SU-DHL-6 (cell line): ENCODE measurements around the gene ABCG1.
A peak's percentile ranks its signal among the peaks of the same experiment; 100 is the strongest.

Experiments
- H2AFZ ChIP-seq: fragments of 200-600 bp; sonication (generic); 2 replicates; pipeline ENCODE4 v1.6.1; 2014; ENCODE audit warnings: low read depth, mild to moderate bottlenecking, moderate library complexity, mixed read lengths, antibody characterized with exemption, low read length; ENCODE audit not compliant: severe bottlenecking
- H3F3A ChIP-seq: fragments of 200-600 bp; shearing (Covaris generic); 2 replicates; pipeline ENCODE4 v1.6.0; 2016; ENCODE audit warnings: antibody characterized with exemption, mild to moderate bottlenecking; ENCODE audit not compliant: insufficient read depth
- H3K27ac ChIP-seq: fragments of 200-600 bp; sonication (generic); 2 replicates; pipeline ENCODE4 v1.5.1; 2016; ENCODE audit warnings: low read depth, mild to moderate bottlenecking, low read length, moderate library complexity, mixed read lengths
- H3K27me3 ChIP-seq: fragments of 200-600 bp; sonication (generic), shearing (Covaris generic); 2 replicates; pipeline ENCODE4 v1.6.0; 2014; ENCODE audit warnings: mild to moderate bottlenecking, low read length
- H3K36me3 ChIP-seq: fragments of 200-600 bp; sonication (generic); 2 replicates; pipeline ENCODE4 v1.6.1; 2014; ENCODE audit warnings: mild to moderate bottlenecking, low read length, mixed read lengths
- H3K4me2 ChIP-seq: fragments of 300-600, 200-600 bp; shearing (Covaris generic), sonication (generic); 2 replicates; pipeline ENCODE4 v1.6.0; 2014; ENCODE audit warnings: low read length, low read depth, mild to moderate bottlenecking; ENCODE audit not compliant: poor library complexity, severe bottlenecking
- H3K4me3 ChIP-seq: fragments of 200-600 bp; sonication (generic); 2 replicates; pipeline ENCODE4 v1.5.1; 2014; ENCODE audit warnings: antibody characterized with exemption, low read length, mild to moderate bottlenecking, mixed read lengths; ENCODE audit not compliant: insufficient read depth, poor library complexity, severe bottlenecking
- H3K79me2 ChIP-seq: fragments of 200-600 bp; sonication (generic); 2 replicates; pipeline ENCODE4 v1.6.1; 2014; ENCODE audit warnings: mild to moderate bottlenecking, low read length, moderate library complexity; ENCODE audit not compliant: insufficient read depth
- H3K9ac ChIP-seq: fragments of 200-600 bp; sonication (generic); 2 replicates; pipeline ENCODE4 v1.7.0; 2014; ENCODE audit warnings: mild to moderate bottlenecking, low read length
- H3K9me2 ChIP-seq: fragments of 200-600 bp; sonication (generic); replicated peaks from 2 replicates; pipeline ENCODE4 v1.6.1; 2014; ENCODE audit warnings: low read length; ENCODE audit not compliant: insufficient read depth
- H3K9me3 ChIP-seq: fragments of 200-600 bp; sonication (generic); 2 replicates; pipeline ENCODE4 v1.6.1; 2014; ENCODE audit warnings: low read length, mixed read lengths; ENCODE audit not compliant: insufficient read depth
- H4K20me1 ChIP-seq: fragments of 200-600 bp; sonication (generic); 2 replicates; pipeline ENCODE4 v1.6.1; 2014; ENCODE audit warnings: low read depth, mild to moderate bottlenecking, antibody characterized with exemption, low read length, moderate library complexity, mixed read lengths
- CTCF ChIP-seq: fragments of 200-600 bp; sonication (generic); IDR thresholded peaks from one replicate; pipeline ENCODE4 v1.5.1; 2017; ENCODE audit warnings: antibody characterized with exemption, mild to moderate bottlenecking, low read length, moderate library complexity; ENCODE audit not compliant: insufficient read depth, poor library complexity, severe bottlenecking
- EZH2phosphoT487 ChIP-seq: fragments of 200-600 bp; sonication (generic), shearing (Covaris generic); conservative IDR thresholded peaks from 2 replicates; pipeline ENCODE4 v1.6.1; 2018; ENCODE audit warnings: mild to moderate bottlenecking, antibody characterized with exemption, low read length, moderate library complexity, mixed read lengths

Gene ABCG1

GRCh38 chr21:42243026-42243425 is 24.1 kb downstream of the ABCG1 start:
- H3K79me2 ChIP-seq = no peaks in the 10 kb centered on the region
- H3K9me2 ChIP-seq = no peaks in the 10 kb centered on the region
- H3K27ac ChIP-seq = peak overlapping the region; percentile 73
- peaks cover 13% of the 10 kb centered on the region for H3F3A ChIP-seq
- H3K36me3 ChIP-seq = no peaks in the 10 kb centered on the region
- no peaks in the 10 kb centered on the region for H4K20me1 ChIP-seq
- H3K9ac ChIP-seq = peak overlapping the region; percentile 30
- TF ChIP-seq CTCF (no peak), EZH2phosphoT487 (no peak)
- H2AFZ ChIP-seq = peak overlapping the region; percentile 31
- H3K4me3 ChIP-seq = no peak overlapping the region
- no peaks in the 10 kb centered on the region for H3K9me3 ChIP-seq
- H3K27me3 ChIP-seq = no peaks in the 10 kb centered on the region
- H3K4me2 ChIP-seq = peak overlapping the region; percentile 39

- H3K79me2 ChIP-seq = no peaks in the 10 kb centered on the region
- no peak overlapping the region for H3K4me3 ChIP-seq
- H2AFZ ChIP-seq = no peak overlapping the region
- H3K9me2 ChIP-seq = no peaks in the 10 kb centered on the region
- no peaks in the 10 kb centered on the region for H3K9me3 ChIP-seq
- peaks cover 8% of the 10 kb centered on the region; the same call in 1 of the 2 replicates for H3F3A ChIP-seq
- H3K27me3 ChIP-seq = no peaks in the 10 kb centered on the region
- no peak overlapping the region for H3K27ac ChIP-seq
- H3K36me3 ChIP-seq = no peaks in the 10 kb centered on the region
- no peaks in the 10 kb centered on the region for H4K20me1 ChIP-seq
- TF ChIP-seq CTCF = no peak
- TF ChIP-seq EZH2phosphoT487 = no peak
- H3K9ac ChIP-seq = no peak overlapping the region
- no peak overlapping the region for H3K4me2 ChIP-seq
Observed at GRCh38 chr21:42245331-42246193, 26.6 kb downstream of the ABCG1 start.

- no peak overlapping the region for H3K27ac ChIP-seq
- no peaks in the 10 kb centered on the region for H3K9me2 ChIP-seq
- no peaks in the 10 kb centered on the region for H4K20me1 ChIP-seq
- H3K9me3 ChIP-seq = no peaks in the 10 kb centered on the region
- H3K9ac ChIP-seq = no peak overlapping the region
- H3F3A ChIP-seq = peaks cover 8% of the 10 kb centered on the region; the same call in 1 of the 2 replicates
- H3K27me3 ChIP-seq = no peaks in the 10 kb centered on the region
- H3K36me3 ChIP-seq = no peaks in the 10 kb centered on the region
- TF ChIP-seq CTCF = no peak
- no peak overlapping the region for H3K4me3 ChIP-seq
- no peak overlapping the region for H2AFZ ChIP-seq
- no peaks in the 10 kb centered on the region for H3K79me2 ChIP-seq
- no peak overlapping the region for H3K4me2 ChIP-seq
Observed at GRCh38 chr21:42247716-42248115, 28.8 kb downstream of the ABCG1 start.
